Endothelial cell of umbilical vein (primary cell): ENCODE measurements around the gene EGFL7. TPM values are rescaled to one million over a fixed set of nuclear protein-coding genes. Genes with fewer than 3 reads are reported as not detected.

Experiments
- BruUV-seq: library from RNA; stranded (reverse); fragments of 400-500 nt; replicated peaks from 2 replicates; lab custom pipeline; 2021; lab: Mats Ljungman, UMichigan
- CTCF ChIA-PET: fragments of 300-600, 350-600 bp; sonication (Branson Sonifier 250); formaldehyde crosslinking; loops from one replicate; lab custom pipeline; 2021; ENCODE audit warnings: antibody characterized with exemption, inconsistent platforms; lab: Charles Lee
- POLR2A ChIA-PET: fragments of 300-600, 350-600 bp; sonication (Branson Sonifier 250); formaldehyde crosslinking; loops from one replicate; lab custom pipeline; 2021; ENCODE audit warnings: antibody characterized with exemption, inconsistent platforms; lab: Charles Lee
- DNase-seq: peaks from one replicate; pipeline ENCODE4 v3.0.0-alpha.2; 2011; ENCODE audit warnings: low read depth, low spot score
- FAIRE-seq: peaks from 2 replicates; lab custom pipeline; 2011; peaks lifted over from hg19 to GRCh38; lab: Jason Lieb, UNC
- H2AFZ ChIP-seq: 2 replicates; pipeline ENCODE4 v1.6.0; 2012; ENCODE audit warnings: low read depth, low read length, control low read depth, inconsistent platforms
- H3K27ac ChIP-seq: 2 replicates; pipeline ENCODE4 v1.5.1; 2011; ENCODE audit warnings: low read depth, mild to moderate bottlenecking, control low read depth, low read length, moderate library complexity; ENCODE audit not compliant: insufficient read depth
- H3K27me3 ChIP-seq, 2 experiments: 2 replicates each; pipeline versions ENCODE4 v1.6.0 to v1.6.1; 2011; ENCODE audit warnings: low read length in 2 of 2, mixed read lengths in 1 of 2; ENCODE audit not compliant: control insufficient read depth in 2 of 2, insufficient read depth in 2 of 2
- H3K36me3 ChIP-seq, 2 experiments: 2 replicates in 1 of 2; 3 replicates in 1 of 2; pipeline ENCODE4 v1.5.1; 2011; ENCODE audit warnings: low read length in 2 of 2, mild to moderate bottlenecking in 1 of 2, moderate library complexity in 1 of 2; ENCODE audit not compliant: control insufficient read depth in 2 of 2, insufficient read depth in 2 of 2; ENCODE audit errors: extremely low read depth in 1 of 2
- H3K4me1 ChIP-seq: 3 replicates; pipeline ENCODE4 v1.5.1; 2011; ENCODE audit warnings: mild to moderate bottlenecking, low read length; ENCODE audit not compliant: control insufficient read depth, insufficient read depth; ENCODE audit errors: extremely low read depth
- H3K4me2 ChIP-seq: 2 replicates; pipeline ENCODE4 v1.6.1; 2011; ENCODE audit warnings: low read length, control low read depth, mixed read lengths; ENCODE audit not compliant: insufficient read depth
- H3K4me3 ChIP-seq, 3 experiments: fragments of 200-600 bp in 1 of 3; sonication (generic), shearing (Covaris generic) in 1 of 3; replicated peaks in 1 of 3; 2 replicates each; pipeline ENCODE4 v1.5.1; 2011 to 2016; ENCODE audit warnings: control low read depth in 3 of 3, low read length in 3 of 3, mild to moderate bottlenecking in 2 of 3, inconsistent platforms in 1 of 3, low read depth in 1 of 3, moderate library complexity in 1 of 3; ENCODE audit not compliant: insufficient read depth in 1 of 3
- H3K79me2 ChIP-seq: 2 replicates; pipeline ENCODE4 v1.6.0; 2012; ENCODE audit warnings: low read length, inconsistent platforms; ENCODE audit not compliant: control insufficient read depth, insufficient read depth
- H3K9ac ChIP-seq: replicated peaks from 2 replicates; pipeline ENCODE3; 2011; ENCODE audit warnings: low read length, control low read depth; ENCODE audit not compliant: insufficient read depth; ENCODE audit errors: extremely low read depth
- H3K9me1 ChIP-seq: replicated peaks from 3 replicates; pipeline ENCODE4 v1.6.0; 2011; ENCODE audit warnings: mild to moderate bottlenecking, low read length; ENCODE audit not compliant: control insufficient read depth, insufficient read depth; ENCODE audit errors: extremely low read depth
- H3K9me3 ChIP-seq: replicated peaks from 2 replicates; pipeline ENCODE4 v1.5.1; 2012; ENCODE audit warnings: low read length, inconsistent platforms; ENCODE audit not compliant: control insufficient read depth, insufficient read depth
- H4K20me1 ChIP-seq: replicated peaks from 2 replicates; pipeline ENCODE3; 2011; ENCODE audit warnings: mild to moderate bottlenecking, low read length; ENCODE audit not compliant: control insufficient read depth, insufficient read depth; ENCODE audit errors: extremely low read depth
- EZH2 ChIP-seq: IDR thresholded peaks from 2 replicates; pipeline ENCODE4 v1.6.1; 2012; ENCODE audit warnings: borderline replicate concordance, low read depth, mild to moderate bottlenecking, moderate library complexity, low read length, inconsistent platforms; ENCODE audit not compliant: severe bottlenecking
- FOS ChIP-seq: IDR thresholded peaks from 2 replicates; pipeline ENCODE4 v1.6.1; 2011; ENCODE audit warnings: mild to moderate bottlenecking, low read length, moderate library complexity, borderline replicate concordance; ENCODE audit not compliant: insufficient read depth
- GATA2 ChIP-seq: IDR thresholded peaks from 2 replicates; pipeline ENCODE4 v1.7.0; 2011; ENCODE audit warnings: low read depth, mild to moderate bottlenecking, moderate library complexity, mixed read lengths, low read length; ENCODE audit not compliant: insufficient read length, insufficient read depth
- JUN ChIP-seq: IDR thresholded peaks from 2 replicates; pipeline ENCODE4 v1.6.1; 2011; ENCODE audit warnings: borderline replicate concordance, low read depth; ENCODE audit not compliant: insufficient read length, insufficient read depth
- MYC ChIP-seq: IDR thresholded peaks from one replicate; pipeline ENCODE4 v1.6.1; 2011; ENCODE audit warnings: mild to moderate bottlenecking, low read depth, low read length
- POLR2A ChIP-seq: IDR thresholded peaks from 2 replicates; pipeline ENCODE4 v1.6.1; 2012; ENCODE audit warnings: low read depth, mild to moderate bottlenecking, control low read depth, low read length
- POLR2AphosphoS5 ChIP-seq: IDR thresholded peaks from 2 replicates; pipeline ENCODE4 v1.6.1; 2012; ENCODE audit warnings: low read depth, mild to moderate bottlenecking, control low read depth, low read length, moderate library complexity; ENCODE audit not compliant: insufficient read depth
- dilution Hi-C: fragments of 300-500 bp; cut with MboI; formaldehyde crosslinking; loops from one replicate; pipeline ENCODE4 v1.15.0; 2019; ENCODE audit warnings: low sequenced_read_pairs; ENCODE audit not compliant: extremely low pct_ligation_motif_present
- intact Hi-C: fragments of 100-400 bp; cut with micrococcal nuclease; formaldehyde crosslinking; loops from one replicate; pipeline ENCODE4 v1.10.0; 2022
- polyA plus RNA-seq, 4 experiments: library from polyadenylated mRNA; depleted of rRNA in 3 of 4; stranded (reverse) in 3 of 4; unstranded in 1 of 4; fragments of >200 nt; gene quantifications; 2 replicates each; pipeline versions ENCODE4 v1.2.1 to v1.2.3, GENCODE V29; 2011 to 2012; ENCODE audit warnings: missing spikeins in 1 of 4
- total RNA-seq: library from RNA; stranded (reverse); gene quantifications from 2 replicates; pipeline ENCODE4 v1.2.3, GENCODE V29; 2021
- TF ChIP-seq, protein P1 (sequence below): IDR thresholded peaks from 2 replicates; pipeline ENCODE4 v1.6.1; 2011; ENCODE audit not compliant: insufficient read depth, insufficient read length

EGFL7 gene
- total and polyA plus RNA-seq, 2 donors (not counting 3 experiments of a cell fraction or from before 2014, with no cell fraction given), result 1,043 to 1,377 TPM

DNA sequence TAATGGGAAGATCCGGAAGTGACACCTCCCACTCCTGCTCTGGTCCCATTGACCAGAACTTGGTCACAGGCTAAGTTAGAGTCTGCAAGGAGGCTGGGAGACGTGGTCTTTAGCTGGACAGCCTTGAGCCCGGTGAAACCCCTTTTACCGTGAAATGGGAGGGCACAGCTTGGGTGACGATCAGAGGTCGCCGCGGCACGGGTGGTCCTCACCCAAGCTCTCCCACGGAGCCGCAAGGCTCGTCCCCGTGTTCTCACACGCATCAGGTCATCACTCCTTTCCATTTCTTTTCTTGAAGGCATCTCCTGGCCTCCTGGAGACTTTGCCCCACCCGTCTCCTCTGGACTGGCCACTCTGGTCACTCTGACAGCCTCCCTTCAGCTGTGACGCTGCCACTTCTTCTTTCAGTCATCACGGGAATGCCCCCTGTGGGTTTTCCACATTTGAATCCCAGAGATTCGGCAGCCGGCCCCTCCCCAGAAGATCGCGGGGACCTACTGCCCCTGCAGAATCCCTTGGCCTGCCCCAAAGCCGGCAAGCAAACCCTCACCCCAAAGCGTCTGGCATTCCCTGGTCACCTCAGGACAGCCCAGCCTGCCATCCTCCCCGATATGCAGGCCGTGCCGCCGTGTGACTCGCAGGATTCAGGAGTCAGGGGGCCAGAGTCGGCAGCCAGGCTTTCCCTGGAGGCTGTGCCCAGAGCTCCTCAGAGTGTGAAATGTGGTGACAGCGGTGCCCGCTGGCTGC is 18.9 kb upstream of the EGFL7 start:
- H2AFZ ChIP-seq, result no peak overlapping the region
- POLR2A ChIA-PET, result interaction anchor here (0.6 to 10.7 kb wide), 7 partner anchors 9 to 32 kb away, joined by 3 to 161 read pairs (median 9); partner anchors contain the start of gene EGFL7
- dilution Hi-C loops, result no loop called here

GRCh38 chr9:136644343-136644592 is 18.4 kb upstream of the EGFL7 start:
- Histone ChIP-seq H3K79me2 (peaks cover 23% of the 10 kb centered on the region), H3K9me1 (no peaks in the 10 kb centered on the region), H3K4me1 (peaks cover 67% of the 10 kb centered on the region), H3K4me3 (peak overlapping the region in 2 of 3 experiments; percentile 47 to 54), H3K36me3 (no peaks in the 10 kb centered on the region), H2AFZ (no peak overlapping the region), H3K27me3 (no peaks in the 10 kb centered on the region), H3K4me2 (peak overlapping the region; percentile 68), H3K9ac (peak overlapping the region; percentile 89), H3K9me3 (no peaks in the 10 kb centered on the region), H4K20me1 (no peaks in the 10 kb centered on the region), H3K27ac (peak overlapping the region; percentile 98)
- no TSS peak for BruUV-seq
- FAIRE-seq (no peak), DNase-seq (peak; percentile 82)
- intact Hi-C loops (loop anchor here (1.0 to 2.0 kb wide), 2 partner anchors 71 to 159 kb away; no protein-coding TSS in a partner anchor), dilution Hi-C loops (no loop called here)
- ChIA-PET CTCF (interaction anchor here (1.4 to 8.2 kb wide), 9 partner anchors 13 to 160 kb away, joined by 6 to 90 read pairs (median 20); partner anchors contain the start of gene EGFL7), POLR2A (interaction anchor here (1.0 to 10.7 kb wide), 5 partner anchors 9 to 114 kb away, joined by 4 to 161 read pairs (median 40); partner anchors contain the start of gene EGFL7)
- TF ChIP-seq, protein P1, sequence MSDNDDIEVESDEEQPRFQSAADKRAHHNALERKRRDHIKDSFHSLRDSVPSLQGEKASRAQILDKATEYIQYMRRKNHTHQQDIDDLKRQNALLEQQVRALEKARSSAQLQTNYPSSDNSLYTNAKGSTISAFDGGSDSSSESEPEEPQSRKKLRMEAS, result peak; percentile 87
- TF ChIP-seq MYC, result peak; percentile 78
- no peak for TF ChIP-seq POLR2AphosphoS5

More for the DNA sequence above, 18.9 kb upstream of the EGFL7 start:
- Histone ChIP-seq H3K9me3 (no peaks in the 10 kb centered on the region), H3K4me3 (peak overlapping the region in 2 of 3 experiments; percentile 47 to 54), H4K20me1 (no peaks in the 10 kb centered on the region), H3K9me1 (no peaks in the 10 kb centered on the region), H3K27me3 (no peaks in the 10 kb centered on the region), H3K9ac (peak overlapping the region; percentile 89), H3K27ac (peak overlapping the region; percentile 98), H3K36me3 (no peaks in the 10 kb centered on the region), H3K4me1 (peaks cover 62% of the 10 kb centered on the region), H3K79me2 (peaks cover 23% of the 10 kb centered on the region), H3K4me2 (peak overlapping the region; percentile 68)
- no TSS peak for BruUV-seq
- intact Hi-C loops, result loop anchor here (1.0 to 2.0 kb wide), 2 partner anchors 71 to 158 kb away; no protein-coding TSS in a partner anchor
- DNase-seq, result peak; percentile 44
- FAIRE-seq, result peak; percentile 75
- TF ChIP-seq GATA2 (no peak), JUN (no peak), FOS (no peak), EZH2 (no peak), POLR2A (no peak), POLR2AphosphoS5 (no peak), MYC (no peak)
- TF ChIP-seq, protein P1, result no peak
- CTCF ChIA-PET, result interaction anchor here (1.4 to 8.2 kb wide), 9 partner anchors 12 to 159 kb away, joined by 6 to 90 read pairs (median 20); partner anchors contain the start of gene EGFL7
